Measurements from ENCODE around the gene RPS5. TPM values are rescaled to one million over a fixed set of nuclear protein-coding genes. Genes with fewer than 3 reads are reported as not detected.

The RPS5 gene
- polyA plus RNA-seq, 1 experiment: 1,927 TPM

GRCh38 chr19:58366585-58367430, 20.3 kb upstream of the RPS5 start:
- ChIA-PET CTCF (no interaction called here), POLR2A (no interaction called here)
- Histone ChIP-seq H3K4me3 (ENCODE audit: low read depth, low read length) (no peak overlapping the region), H3K27ac (ENCODE audit: low read depth, low read length) (no peak overlapping the region), H3K27me3 (ENCODE audit: control insufficient read depth, insufficient read depth, low read length) (peaks cover 2% of the 10 kb centered on the region), H3K9me3 (ENCODE audit: control insufficient read depth, insufficient read depth, low read length) (peaks cover 24% of the 10 kb centered on the region; the same call in 1 of the 2 replicates)
- TF ChIP-seq CTCF (IDR thresholded peaks at IDR 0.05; ENCODE audit: low read depth, low read length): no peak
- no peak for DNase-seq (ENCODE audit: low read depth, low spot score)

GRCh38 chr19:58367698-58368454, 19.2 kb upstream of the RPS5 start:
- DNase-seq (ENCODE audit: low read depth, low spot score): no peak
- H3K4me3 ChIP-seq (ENCODE audit: low read depth, low read length): no peak overlapping the region
- no peak for TF ChIP-seq CTCF (IDR thresholded peaks at IDR 0.05; ENCODE audit: low read depth, low read length)
- ChIA-PET POLR2A (no interaction called here), CTCF (no interaction called here)
- peaks cover 24% of the 10 kb centered on the region; the same call in 1 of the 2 replicates for H3K9me3 ChIP-seq (ENCODE audit: control insufficient read depth, insufficient read depth, low read length)
- H3K27ac ChIP-seq (ENCODE audit: low read depth, low read length): no peak overlapping the region
- peaks cover 2% of the 10 kb centered on the region for H3K27me3 ChIP-seq (ENCODE audit: control insufficient read depth, insufficient read depth, low read length)

- no peak for TF ChIP-seq CTCF (IDR thresholded peaks at IDR 0.05; ENCODE audit: low read depth, low read length)
- peaks cover 24% of the 10 kb centered on the region; the same call in 1 of the 2 replicates for H3K9me3 ChIP-seq (ENCODE audit: control insufficient read depth, insufficient read depth, low read length)
- POLR2A ChIA-PET: no interaction called here
- peaks cover 2% of the 10 kb centered on the region for H3K27me3 ChIP-seq (ENCODE audit: control insufficient read depth, insufficient read depth, low read length)
- no peak overlapping the region for H3K27ac ChIP-seq (ENCODE audit: low read depth, low read length)
- no peak for DNase-seq (ENCODE audit: low read depth, low spot score)
- CTCF ChIA-PET: no interaction called here
- H3K4me3 ChIP-seq (ENCODE audit: low read depth, low read length): no peak overlapping the region
These were observed 18.3 kb upstream of the RPS5 start for GRCh38 chr19:58368561-58369360.

- DNase-seq (ENCODE audit: low read depth, low spot score): no peak
- Histone ChIP-seq H3K9me3 (ENCODE audit: control insufficient read depth, insufficient read depth, low read length) (peaks cover 17% of the 10 kb centered on the region; the same call in 1 of the 2 replicates), H3K4me3 (ENCODE audit: low read depth, low read length) (no peak overlapping the region), H3K27me3 (ENCODE audit: control insufficient read depth, insufficient read depth, low read length) (peaks cover 2% of the 10 kb centered on the region), H3K27ac (ENCODE audit: low read depth, low read length) (no peak overlapping the region)
- TF ChIP-seq CTCF (IDR thresholded peaks at IDR 0.05; ENCODE audit: low read depth, low read length): peak; percentile 20; the same call in 1 of the 2 replicates
- ChIA-PET CTCF (no interaction called here), POLR2A (interaction anchor here (0.7 to 2.1 kb wide), 3 partner anchors 10 to 14 kb away, joined by 3 to 6 read pairs (median 3); partner anchors contain the start of genes RPS5 and ZNF497)
These were observed 14.5 kb upstream of the RPS5 start for GRCh38 chr19:58372311-58373133.
